ENCODE results near the gene CEP41.

The CEP41 gene

GRCh38 chr7:130398526-130399090, 42.2 kb downstream of the CEP41 start:
- H3K27ac ChIP-seq (ENCODE audit: low read depth, low read length) = no peak overlapping the region
- no peaks in the 10 kb centered on the region for H3K27me3 ChIP-seq (ENCODE audit: control insufficient read depth, insufficient read depth, low read length)
- no peak overlapping the region for H3K4me3 ChIP-seq (ENCODE audit: low read depth, low read length)
- 0 out of 2 replicates have a peak, but pooled peaks cover 7% of the 10 kb centered on the region for H3K4me1 ChIP-seq (ENCODE audit: control insufficient read depth, insufficient read depth, low read length)
- peaks cover 4% of the 10 kb centered on the region; the same call in 1 of the 2 replicates for H3K36me3 ChIP-seq (ENCODE audit: control insufficient read depth, insufficient read depth, low read length)
- no peak overlapping the region for H3K9ac ChIP-seq (ENCODE audit: low read depth, low read length)
- H3K9me3 ChIP-seq (ENCODE audit: control insufficient read depth, insufficient read depth, low read length) = no peaks in the 10 kb centered on the region

DNA sequence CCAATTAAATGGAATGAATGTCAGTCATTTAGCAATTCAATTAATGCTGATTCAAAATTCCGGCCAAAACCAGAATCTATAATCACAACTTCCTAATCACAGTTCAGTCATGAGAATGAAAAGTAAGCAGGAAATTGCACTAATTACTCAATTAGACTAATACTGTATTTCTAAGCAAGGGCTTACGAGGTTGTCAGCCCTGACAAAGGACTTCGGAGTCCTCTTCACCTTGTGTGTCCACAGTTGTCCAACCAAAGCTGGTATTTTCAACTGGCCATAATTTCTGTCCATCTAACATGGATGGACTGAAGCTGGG, 43.1 kb downstream of the CEP41 start:
- H3K27me3 ChIP-seq (ENCODE audit: control insufficient read depth, insufficient read depth, low read length) = no peaks in the 10 kb centered on the region
- no peak overlapping the region for H3K9ac ChIP-seq (ENCODE audit: low read depth, low read length)
- 0 out of 2 replicates have a peak, but pooled peaks cover 7% of the 10 kb centered on the region for H3K4me1 ChIP-seq (ENCODE audit: control insufficient read depth, insufficient read depth, low read length)
- no peaks in the 10 kb centered on the region for H3K9me3 ChIP-seq (ENCODE audit: control insufficient read depth, insufficient read depth, low read length)
- no peak overlapping the region for H3K27ac ChIP-seq (ENCODE audit: low read depth, low read length)
- H3K4me3 ChIP-seq (ENCODE audit: low read depth, low read length) = no peak overlapping the region
- H3K36me3 ChIP-seq (ENCODE audit: control insufficient read depth, insufficient read depth, low read length) = peaks cover 4% of the 10 kb centered on the region; the same call in 1 of the 2 replicates

DNA sequence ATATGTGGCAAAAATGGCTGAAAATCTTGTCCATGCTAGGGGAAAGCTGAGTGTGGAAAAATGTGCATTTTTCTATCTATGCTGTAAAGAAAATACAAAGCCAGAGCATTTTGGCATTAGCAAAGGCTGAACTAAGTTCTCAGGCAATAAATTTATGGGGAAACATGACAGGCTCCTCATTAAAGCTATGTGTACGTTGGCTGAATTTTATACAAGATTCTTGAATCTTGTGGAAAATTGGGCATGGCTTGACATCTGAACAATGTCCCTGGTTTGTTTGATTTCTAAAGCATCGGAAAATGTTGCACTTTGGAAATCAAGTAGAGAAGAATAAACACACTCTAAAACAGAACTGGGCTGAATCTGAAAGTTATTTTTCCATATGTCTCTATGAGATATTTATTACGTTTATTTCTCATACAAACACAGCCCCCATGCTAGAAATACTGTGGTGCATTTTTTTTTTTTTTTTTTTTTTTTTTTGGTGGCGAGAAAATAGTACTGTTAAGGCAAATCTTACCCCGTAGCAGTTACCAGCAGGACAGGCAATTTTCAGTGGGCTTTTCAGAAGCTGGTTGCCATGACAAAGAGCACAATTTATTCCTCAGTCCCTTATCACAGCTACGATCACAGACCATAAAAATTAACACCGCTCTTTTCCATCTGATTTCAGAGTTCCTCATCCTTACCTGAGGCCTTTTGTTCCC, 43.6 kb downstream of the CEP41 start:
- Histone ChIP-seq H3K9me3 (ENCODE audit: control insufficient read depth, insufficient read depth, low read length) (no peaks in the 10 kb centered on the region), H3K27ac (ENCODE audit: low read depth, low read length) (no peak overlapping the region), H3K9ac (ENCODE audit: low read depth, low read length) (no peak overlapping the region)

DNA sequence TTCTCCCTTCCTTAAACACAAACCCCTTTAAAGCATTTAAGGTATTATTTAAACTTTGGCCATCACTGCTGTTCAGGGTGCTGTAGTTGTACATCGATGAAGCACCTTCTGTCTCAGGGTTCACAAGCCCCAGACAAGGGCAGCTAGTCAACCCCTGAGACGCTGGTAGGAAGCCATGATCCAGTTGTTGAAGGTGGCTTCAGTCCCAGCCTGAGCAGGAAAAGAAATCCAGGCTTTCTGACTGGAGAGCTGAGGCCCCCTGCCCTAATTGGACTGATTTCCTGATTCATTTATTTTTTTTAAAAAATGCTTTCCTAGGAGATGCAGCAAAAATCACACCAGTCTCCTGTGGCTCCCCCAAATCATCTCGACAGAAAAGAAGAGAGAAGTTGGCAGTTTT, 44.7 kb downstream of the CEP41 start:
- Histone ChIP-seq H3K4me1 (ENCODE audit: control insufficient read depth, insufficient read depth, low read length) (0 out of 2 replicates have a peak, but pooled peaks cover 7% of the 10 kb centered on the region), H3K4me3 (ENCODE audit: low read depth, low read length) (no peak overlapping the region)

More for the DNA sequence above, 43.6 kb downstream of the CEP41 start:
- Histone ChIP-seq H3K4me3 (ENCODE audit: low read depth, low read length) (no peak overlapping the region), H3K36me3 (ENCODE audit: control insufficient read depth, insufficient read depth, low read length) (peaks cover 2% of the 10 kb centered on the region; the same call in 1 of the 2 replicates), H3K27me3 (ENCODE audit: control insufficient read depth, insufficient read depth, low read length) (no peaks in the 10 kb centered on the region), H3K4me1 (ENCODE audit: control insufficient read depth, insufficient read depth, low read length) (0 out of 2 replicates have a peak, but pooled peaks cover 7% of the 10 kb centered on the region)

GRCh38 chr7:130395421-130395820, 45.4 kb downstream of the CEP41 start:
- Histone ChIP-seq H3K27me3 (ENCODE audit: control insufficient read depth, insufficient read depth, low read length) (no peaks in the 10 kb centered on the region), H3K4me1 (ENCODE audit: control insufficient read depth, insufficient read depth, low read length) (0 out of 2 replicates have a peak, but pooled peaks cover 7% of the 10 kb centered on the region), H3K27ac (ENCODE audit: low read depth, low read length) (no peak overlapping the region), H3K4me3 (ENCODE audit: low read depth, low read length) (no peak overlapping the region), H3K9ac (ENCODE audit: low read depth, low read length) (no peak overlapping the region), H3K36me3 (ENCODE audit: control insufficient read depth, insufficient read depth, low read length) (peaks cover under 1% of the 10 kb centered on the region; the same call in 1 of the 2 replicates), H3K9me3 (ENCODE audit: control insufficient read depth, insufficient read depth, low read length) (no peaks in the 10 kb centered on the region)

More for the DNA sequence above, 44.7 kb downstream of the CEP41 start:
- no peaks in the 10 kb centered on the region for H3K9me3 ChIP-seq (ENCODE audit: control insufficient read depth, insufficient read depth, low read length)
- no peak overlapping the region for H3K9ac ChIP-seq (ENCODE audit: low read depth, low read length)
- no peaks in the 10 kb centered on the region for H3K27me3 ChIP-seq (ENCODE audit: control insufficient read depth, insufficient read depth, low read length)
- no peak overlapping the region for H3K27ac ChIP-seq (ENCODE audit: low read depth, low read length)
- H3K36me3 ChIP-seq (ENCODE audit: control insufficient read depth, insufficient read depth, low read length) = peaks cover 2% of the 10 kb centered on the region; the same call in 1 of the 2 replicates

GRCh38 chr7:130394421-130395195, 46.2 kb downstream of the CEP41 start:
- Histone ChIP-seq H3K9me3 (ENCODE audit: control insufficient read depth, insufficient read depth, low read length) (no peaks in the 10 kb centered on the region), H3K9ac (ENCODE audit: low read depth, low read length) (no peak overlapping the region), H3K27ac (ENCODE audit: low read depth, low read length) (no peak overlapping the region), H3K4me3 (ENCODE audit: low read depth, low read length) (no peak overlapping the region), H3K36me3 (ENCODE audit: control insufficient read depth, insufficient read depth, low read length) (no peaks in the 10 kb centered on the region), H3K4me1 (ENCODE audit: control insufficient read depth, insufficient read depth, low read length) (0 out of 2 replicates have a peak, but pooled peaks cover 7% of the 10 kb centered on the region), H3K27me3 (ENCODE audit: control insufficient read depth, insufficient read depth, low read length) (no peaks in the 10 kb centered on the region)

GRCh38 chr7:130393841-130394411, 46.9 kb downstream of the CEP41 start:
- H3K4me1 ChIP-seq (ENCODE audit: control insufficient read depth, insufficient read depth, low read length) = 0 out of 2 replicates have a peak, but pooled peaks cover 7% of the 10 kb centered on the region
- no peak overlapping the region for H3K4me3 ChIP-seq (ENCODE audit: low read depth, low read length)
- H3K36me3 ChIP-seq (ENCODE audit: control insufficient read depth, insufficient read depth, low read length) = no peaks in the 10 kb centered on the region
- no peak overlapping the region for H3K27ac ChIP-seq (ENCODE audit: low read depth, low read length)
- no peak overlapping the region for H3K9ac ChIP-seq (ENCODE audit: low read depth, low read length)
- no peaks in the 10 kb centered on the region for H3K27me3 ChIP-seq (ENCODE audit: control insufficient read depth, insufficient read depth, low read length)
- H3K9me3 ChIP-seq (ENCODE audit: control insufficient read depth, insufficient read depth, low read length) = no peaks in the 10 kb centered on the region

DNA sequence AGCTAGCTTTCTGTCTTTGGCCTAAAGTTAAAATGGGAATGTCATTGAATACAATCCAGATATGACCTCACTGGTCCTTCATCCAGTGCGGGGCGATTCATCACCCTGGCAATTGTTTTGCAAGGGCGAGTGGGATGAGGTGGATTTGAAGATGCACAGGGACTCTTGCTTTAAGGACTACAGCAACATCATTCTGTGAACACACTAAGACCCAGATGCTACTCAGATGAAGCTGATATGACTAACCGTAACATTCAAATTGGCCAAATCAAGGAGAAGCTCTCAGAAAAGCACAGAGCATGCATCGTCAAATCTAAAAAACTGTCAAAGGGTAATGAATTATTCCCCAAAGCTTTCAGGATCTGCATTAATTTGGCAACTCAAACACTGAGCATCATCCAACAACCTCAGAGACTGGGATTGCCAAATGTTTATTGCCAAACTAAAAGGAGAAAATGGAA, 47.7 kb downstream of the CEP41 start:
- H3K27ac ChIP-seq (ENCODE audit: low read depth, low read length) = no peak overlapping the region
- no peaks in the 10 kb centered on the region for H3K9me3 ChIP-seq (ENCODE audit: control insufficient read depth, insufficient read depth, low read length)
- no peaks in the 10 kb centered on the region for H3K36me3 ChIP-seq (ENCODE audit: control insufficient read depth, insufficient read depth, low read length)
- no peaks in the 10 kb centered on the region for H3K27me3 ChIP-seq (ENCODE audit: control insufficient read depth, insufficient read depth, low read length)
- 0 out of 2 replicates have a peak, but pooled peaks cover 7% of the 10 kb centered on the region for H3K4me1 ChIP-seq (ENCODE audit: control insufficient read depth, insufficient read depth, low read length)
- no peak overlapping the region for H3K4me3 ChIP-seq (ENCODE audit: low read depth, low read length)
- H3K9ac ChIP-seq (ENCODE audit: low read depth, low read length) = no peak overlapping the region

DNA sequence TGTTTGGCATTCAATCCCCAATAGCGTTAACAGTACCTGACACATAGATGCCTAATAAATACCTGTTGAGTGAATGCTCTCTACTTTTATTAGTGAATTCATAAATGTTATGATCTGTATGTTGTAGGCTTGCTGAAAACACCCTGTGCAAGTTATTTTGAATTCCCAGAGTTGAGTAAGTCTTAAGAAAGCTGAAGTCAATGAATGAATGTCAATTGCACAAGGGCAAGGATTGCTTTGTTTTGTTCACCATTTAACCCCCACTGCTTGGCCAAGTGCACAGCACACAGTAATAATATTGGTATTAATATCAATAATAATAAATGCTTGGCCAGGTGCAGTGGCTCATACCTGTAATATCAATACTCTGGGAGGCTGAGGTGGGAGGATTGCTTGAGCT, 50.3 kb downstream of the CEP41 start:
- no peak overlapping the region for H3K27ac ChIP-seq (ENCODE audit: low read depth, low read length)
- no peaks in the 10 kb centered on the region for H3K27me3 ChIP-seq (ENCODE audit: control insufficient read depth, insufficient read depth, low read length)
- 0 out of 2 replicates have a peak, but pooled peaks cover 3% of the 10 kb centered on the region for H3K4me1 ChIP-seq (ENCODE audit: control insufficient read depth, insufficient read depth, low read length)
- H3K36me3 ChIP-seq (ENCODE audit: control insufficient read depth, insufficient read depth, low read length) = no peaks in the 10 kb centered on the region
- H3K4me3 ChIP-seq (ENCODE audit: low read depth, low read length) = no peak overlapping the region
- no peak overlapping the region for H3K9ac ChIP-seq (ENCODE audit: low read depth, low read length)
- H3K9me3 ChIP-seq (ENCODE audit: control insufficient read depth, insufficient read depth, low read length) = no peaks in the 10 kb centered on the region

DNA sequence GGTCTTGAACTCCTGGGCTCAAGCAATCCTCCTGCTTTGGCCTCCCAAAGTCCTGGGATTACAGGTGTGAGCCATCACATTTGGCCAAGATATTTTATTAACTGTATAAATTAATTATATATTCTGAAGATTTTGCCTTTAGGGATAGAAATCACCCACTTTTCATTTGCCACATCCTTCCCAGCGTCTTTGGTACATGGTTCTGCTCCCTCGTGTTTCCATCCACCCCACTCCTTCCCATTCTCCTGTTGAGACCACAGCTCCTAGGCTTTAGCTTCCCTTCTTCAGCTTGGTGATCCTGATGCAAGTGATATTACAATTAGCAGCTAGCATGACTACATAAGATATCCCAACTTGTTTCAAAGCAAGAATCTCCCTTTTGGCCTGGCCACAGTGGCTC, 52.1 kb downstream of the CEP41 start:
- H3K9me3 ChIP-seq (ENCODE audit: control insufficient read depth, insufficient read depth, low read length) = no peaks in the 10 kb centered on the region
- H3K36me3 ChIP-seq (ENCODE audit: control insufficient read depth, insufficient read depth, low read length) = no peaks in the 10 kb centered on the region
- no peak overlapping the region for H3K27ac ChIP-seq (ENCODE audit: low read depth, low read length)
- no peak overlapping the region for H3K9ac ChIP-seq (ENCODE audit: low read depth, low read length)
- no peak overlapping the region for H3K4me3 ChIP-seq (ENCODE audit: low read depth, low read length)
- H3K4me1 ChIP-seq (ENCODE audit: control insufficient read depth, insufficient read depth, low read length) = no peaks in the 10 kb centered on the region
- H3K27me3 ChIP-seq (ENCODE audit: control insufficient read depth, insufficient read depth, low read length) = no peaks in the 10 kb centered on the region
